ENCODE results near the gene MYO5A. TPM values are rescaled to one million over a fixed set of nuclear protein-coding genes. Genes with fewer than 3 reads are reported as not detected.
A peak's percentile ranks its signal among the peaks of the same experiment; 100 is the strongest.

The MYO5A gene
- polyA plus RNA-seq, 3 donors, result 6.9 to 33.5 (median 16.6) TPM

GRCh38 chr15:52361975-52362494, 166.6 kb downstream of the MYO5A start:
- DNase-seq, result no peak
- Mint-ChIP-seq H3K27me3 (ENCODE audit: low read depth in 3 of 3) (no peaks in the 10 kb centered on the region), H3K9me3 (no peaks in the 10 kb centered on the region), H3K4me1 (peaks cover 22% of the 10 kb centered on the region), H3K27ac (peak overlapping the region in 5 of 7 donors; percentile 63 to 78 (median 67)), H3K4me3 (no peak overlapping the region), H3K36me3 (peaks cover 82 to 83% of the 10 kb centered on the region in 2 donors)
- Histone ChIP-seq H2AFZ (ENCODE audit: insufficient read depth, low read depth, low read length, poor library complexity, severe bottlenecking) (no peak overlapping the region), H3K4me2 (replicated peaks; ENCODE audit: extremely low read depth, low read length, poor library complexity, severe bottlenecking) (peak overlapping the region; percentile 17), H3K27me3 (ENCODE audit: control insufficient read depth in 2 of 2, insufficient read depth in 2 of 2, low read length in 2 of 2) (no peaks in the 10 kb centered on the region), H3K9ac (ENCODE audit: insufficient read depth, low read length, poor library complexity, severe bottlenecking) (no peak overlapping the region), H3K79me2 (ENCODE audit: insufficient read depth, low read length) (no peaks in the 10 kb centered on the region), H3K36me3 (replicated peaks in 1 of 2; ENCODE audit: control insufficient read depth in 1 of 2, insufficient read depth in 2 of 2, low read length in 2 of 2) (peaks cover 80 to 93% of the 10 kb centered on the region in 2 donors), H3K4me3 (replicated peaks in 1 of 3; ENCODE audit: low read depth in 2 of 3, low read length in 3 of 3) (no peak overlapping the region), H4K20me1 (ENCODE audit: insufficient read depth, low read length) (peaks cover 4% of the 10 kb centered on the region), H3K9me3 (replicated peaks in 1 of 2; ENCODE audit: control insufficient read depth in 1 of 2, insufficient read depth in 1 of 2, low read length in 2 of 2) (no peaks in the 10 kb centered on the region), H3K4me1 (ENCODE audit: control insufficient read depth in 1 of 2, insufficient read depth in 2 of 2, low read length in 2 of 2) (peaks cover 13 to 14% of the 10 kb centered on the region in 2 donors), H3K27ac (ENCODE audit: low read depth in 1 of 2, low read length in 2 of 2) (peak overlapping the region in 1 of 2 donors; percentile 56)
- TF ChIP-seq CTCF (IDR thresholded peaks at IDR 0.05), result no peak
- WGBS (ENCODE audit: insufficient coverage), result 100% methylated on average over 1 of the region's 4 CpGs
- intact Hi-C loops (cut with micrococcal nuclease), result no loop called here

- Mint-ChIP-seq H3K4me1 (peaks cover 22% of the 10 kb centered on the region), H3K9me3 (no peaks in the 10 kb centered on the region), H3K36me3 (peaks cover 77% of the 10 kb centered on the region in 2 donors), H3K27ac (peak overlapping the region; percentile 35 to 78 (median 67)), H3K4me3 (peak overlapping the region in 1 of 2 donors; percentile 70), H3K27me3 (ENCODE audit: low read depth in 3 of 3) (no peaks in the 10 kb centered on the region)
- Histone ChIP-seq H3K4me1 (ENCODE audit: control insufficient read depth in 1 of 2, insufficient read depth in 2 of 2, low read length in 2 of 2) (peaks cover 13 to 14% of the 10 kb centered on the region in 2 donors), H2AFZ (ENCODE audit: insufficient read depth, low read depth, low read length, poor library complexity, severe bottlenecking) (no peak overlapping the region), H3K9ac (ENCODE audit: insufficient read depth, low read length, poor library complexity, severe bottlenecking) (no peak overlapping the region), H3K36me3 (replicated peaks in 1 of 2; ENCODE audit: control insufficient read depth in 1 of 2, insufficient read depth in 2 of 2, low read length in 2 of 2) (peaks cover 75 to 93% of the 10 kb centered on the region in 2 donors), H3K79me2 (ENCODE audit: insufficient read depth, low read length) (no peaks in the 10 kb centered on the region), H3K4me2 (replicated peaks; ENCODE audit: extremely low read depth, low read length, poor library complexity, severe bottlenecking) (peak overlapping the region; percentile 17), H4K20me1 (ENCODE audit: insufficient read depth, low read length) (peaks cover 4% of the 10 kb centered on the region), H3K4me3 (replicated peaks in 1 of 3; ENCODE audit: low read depth in 2 of 3, low read length in 3 of 3) (no peak overlapping the region), H3K9me3 (replicated peaks in 1 of 2; ENCODE audit: control insufficient read depth in 1 of 2, insufficient read depth in 1 of 2, low read length in 2 of 2) (no peaks in the 10 kb centered on the region), H3K27ac (ENCODE audit: low read depth in 1 of 2, low read length in 2 of 2) (peak overlapping the region in 1 of 2 donors; percentile 56), H3K27me3 (ENCODE audit: control insufficient read depth in 2 of 2, insufficient read depth in 2 of 2, low read length in 2 of 2) (no peaks in the 10 kb centered on the region)
- intact Hi-C loops (cut with micrococcal nuclease), result no loop called here
- TF ChIP-seq CTCF (IDR thresholded peaks at IDR 0.05), result no peak
- peak in 1 of 3 donors; percentile 20 for DNase-seq
- WGBS (ENCODE audit: insufficient coverage), result 22% methylated on average over 3 of the region's 4 CpGs
Measured at GRCh38 chr15:52361494-52361893, 167.2 kb downstream of the MYO5A start.
